AG10803 (cell line): Measurements from ENCODE around the gene TRUB2.

Experiments used
- DNase-seq: peaks from one replicate; pipeline ENCODE4 v3.0.0; 2010; ENCODE audit warnings: low read depth
- H3K4me3 ChIP-seq: 2 replicates; pipeline ENCODE4 v1.5.1; 2011; ENCODE audit warnings: mild to moderate bottlenecking, low read length, control low read depth
- CTCF ChIP-seq: conservative IDR thresholded peaks from 2 replicates; pipeline ENCODE4 v1.5.1; 2011; ENCODE audit warnings: mild to moderate bottlenecking, low read length, control low read depth, inconsistent platforms

Gene TRUB2

GRCh38 chr9:128355451-128355850, 33.2 kb upstream of the TRUB2 start:
- no peak overlapping the region for H3K4me3 ChIP-seq
- DNase-seq = no peak
- no peak for TF ChIP-seq CTCF

- no peak overlapping the region for H3K4me3 ChIP-seq
- no peak for TF ChIP-seq CTCF
- DNase-seq = no peak
Observed at GRCh38 chr9:128349772-128350171, 27.5 kb upstream of the TRUB2 start.

GRCh38 chr9:128349125-128349524, 26.9 kb upstream of the TRUB2 start:
- DNase-seq = no peak

GRCh38 chr9:128344931-128345605, 22.8 kb upstream of the TRUB2 start:
- no peak for DNase-seq
- no peak for TF ChIP-seq CTCF

More at GRCh38 chr9:128349125-128349524, 26.9 kb upstream of the TRUB2 start:
- H3K4me3 ChIP-seq = no peak overlapping the region
- no peak for TF ChIP-seq CTCF

DNA sequence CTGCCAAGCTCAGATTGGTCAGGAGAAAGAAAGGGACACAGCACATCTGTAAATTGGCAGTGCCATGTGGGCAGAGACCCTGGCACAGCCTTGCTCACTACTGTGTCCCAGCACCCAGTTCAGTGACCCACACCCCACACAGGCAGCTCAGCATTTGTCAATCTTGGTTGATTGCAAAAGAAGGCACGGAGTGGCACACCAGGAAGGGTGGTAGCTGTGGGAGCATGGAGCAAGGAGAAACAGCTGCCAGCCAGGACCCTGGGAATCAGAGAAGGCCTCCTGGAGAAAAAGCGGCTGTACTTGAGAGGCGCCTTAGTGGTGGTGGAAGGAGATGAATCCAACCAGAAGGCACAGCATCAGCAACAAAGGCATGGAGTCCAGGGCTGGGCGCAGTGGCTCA, 21.6 kb upstream of the TRUB2 start:
- TF ChIP-seq CTCF = no peak
- no peak overlapping the region for H3K4me3 ChIP-seq
- no peak for DNase-seq

More at GRCh38 chr9:128344931-128345605, 22.8 kb upstream of the TRUB2 start:
- no peak overlapping the region for H3K4me3 ChIP-seq

DNA sequence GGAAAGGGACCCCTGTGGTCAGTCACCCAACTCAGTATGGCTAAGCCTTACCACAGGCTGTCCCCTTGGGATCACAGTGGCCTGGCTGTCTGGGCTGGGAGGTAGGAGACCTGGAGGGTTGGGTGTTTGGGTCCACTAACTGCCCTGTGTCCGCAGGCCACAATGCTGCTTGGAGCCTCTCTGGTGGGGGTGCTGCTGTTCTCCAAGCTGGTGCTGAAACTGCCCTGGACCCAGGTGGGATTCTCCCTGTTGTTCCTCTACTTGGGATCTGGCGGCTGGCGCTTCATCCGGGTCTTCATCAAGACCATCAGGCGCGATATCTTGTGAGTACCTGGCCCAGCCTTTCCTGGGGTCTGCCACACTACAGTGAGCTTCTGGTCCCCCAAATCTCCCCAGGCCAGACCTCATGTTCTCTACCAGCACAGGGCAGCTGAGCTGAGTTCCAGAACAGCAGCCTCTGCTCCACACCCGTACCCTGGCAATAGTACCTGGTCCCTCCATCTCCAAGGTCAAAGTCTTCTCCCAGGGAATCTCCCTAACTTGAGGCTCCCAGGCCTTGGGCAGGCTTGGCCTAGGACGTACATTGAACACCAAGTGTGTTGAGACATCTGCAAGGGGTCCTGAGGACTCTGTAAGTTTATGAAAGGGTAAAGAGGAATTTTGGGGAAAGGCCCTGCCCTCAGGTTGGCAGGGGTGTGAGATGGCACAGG, 20.9 kb upstream of the TRUB2 start:
- TF ChIP-seq CTCF = no peak
- H3K4me3 ChIP-seq = no peak overlapping the region
- no peak for DNase-seq

- TF ChIP-seq CTCF = peak; percentile 78
Observed at GRCh38 chr9:128341435-128341849, 19.2 kb upstream of the TRUB2 start.

More at GRCh38 chr9:128341435-128341849, 19.2 kb upstream of the TRUB2 start:
- H3K4me3 ChIP-seq = peak overlapping the region; percentile 76
- peak; percentile 55 for DNase-seq
